Psoas muscle (tissue), 8 donors: ENCODE measurements around the gene DMRT2. TPM values are rescaled to one million over a fixed set of nuclear protein-coding genes. Genes with fewer than 3 reads are reported as not detected.

Source experiments
- ATAC-seq, 4 donors: fragments of 200-7000 bp; cut with Tn5 transposase; one replicate each; pipeline ENCODE4 v1.9.1; 2020; ENCODE audit warnings: moderate library complexity in 3 of 4, mild to moderate bottlenecking in 2 of 4
- DNase-seq, 2 donors: peaks; one replicate each; pipeline ENCODE4 v3.0.0-alpha.2; 2020
- H3K27ac ChIP-seq: fragments of 200-600 bp; one replicate; pipeline ENCODE4 v1.8.0; 2022
- H3K27me3 ChIP-seq, 3 donors: fragments of 200-600 bp in 1 of 3; one replicate each; pipeline versions ENCODE4 v1.6.1 to v1.8.0; 2013 to 2022; ENCODE audit warnings: low read length in 2 of 3, mild to moderate bottlenecking in 2 of 3, moderate library complexity in 1 of 3; ENCODE audit not compliant: insufficient read depth in 3 of 3
- H3K36me3 ChIP-seq, 2 donors: fragments of 200-600 bp in 1 of 2; one replicate each; pipeline versions ENCODE4 v1.6.1 to v1.8.0; 2013 to 2022; ENCODE audit warnings: low read depth in 1 of 2, mild to moderate bottlenecking in 1 of 2, moderate library complexity in 1 of 2; ENCODE audit not compliant: insufficient read depth in 1 of 2
- H3K4me1 ChIP-seq: fragments of 200-600 bp; one replicate; pipeline ENCODE4 v1.8.0; 2022
- H3K4me3 ChIP-seq: fragments of 200-600 bp; one replicate; pipeline ENCODE4 v1.8.0; 2022; ENCODE audit warnings: mild to moderate bottlenecking
- H3K9me3 ChIP-seq: fragments of 200-600 bp; one replicate; pipeline ENCODE4 v1.8.0; 2022
- CTCF ChIP-seq: fragments of 200-600 bp; IDR thresholded peaks from one replicate; pipeline ENCODE4 v1.8.0; 2022; ENCODE audit warnings: antibody characterized with exemption
- WGBS, 3 donors: extraction: QIAGEN DNeasy Blood & Tissue Kit; methylation state at CpG; one replicate each; pipeline versions ENCODE4 v1.1.6 to v1.1.7; 2013; 5-methylcytosine and 5-hydroxymethylcytosine counted together
- intact Hi-C, 2 donors: fragments of 100-400 bp; cut with DNase I; formaldehyde crosslinking; loops; one replicate each; pipeline versions ENCODE4 v1.11.0 to v1.14.2; 2022
- polyA plus RNA-seq, 3 donors: library from polyadenylated mRNA; stranded (reverse); fragments of 200-250 nt; gene quantifications; one replicate each; pipeline ENCODE4 v1.2.3, GENCODE V29; 2013
- total RNA-seq, 4 donors: library from RNA; stranded (reverse); fragmentation: NEBNext Ultra II Directional in 2 of 4; extraction: Animal tissue kit (Norgen Biotek cat#: 25700) in 2 of 4; gene quantifications; one replicate each; pipeline versions ENCODE4 v1.2.1 to v1.2.4, GENCODE V29; 2021 to 2023
- donor health status: healthy with polysubstance abuse.
- donor health status: DM: no; HTN: no; CAD: no; lungs with moderate emphysema.
- donor health status: Bipolar disorder and iron deficiency.
- donor health status: healthy.
- donor health status: DM: yes; HTN: yes; CAD: no.
- donor health status: DM: no; HTN: no; CAD: no.
- donor health status: DM: no; HTN: no; CAD: no.
- donor health status: DM: yes; HTN: yes; CAD: no.

DMRT2 gene
- total and polyA plus RNA-seq, 7 donors = 0.43 to 6.8 (median 1.9) TPM

GRCh38 chr9:1028501-1029190 lies 21.5 kb upstream of the DMRT2 start:
- Histone ChIP-seq H3K27ac (no peak overlapping the region), H3K27me3 (peaks cover 0 to 14% (median 0%) of the 10 kb centered on the region in 3 donors), H3K4me3 (no peak overlapping the region), H3K9me3 (no peaks in the 10 kb centered on the region), H3K4me1 (no peaks in the 10 kb centered on the region), H3K36me3 (no peaks in the 10 kb centered on the region)
- ATAC-seq = no peak
- no peak for TF ChIP-seq CTCF
- no peak for DNase-seq
- WGBS, 3 donors = 59 to 70% (median 66%) methylated on average over 8 of the region's 8 CpGs
- intact Hi-C loops = no loop called here

- H3K27me3 ChIP-seq = peaks cover 0 to 14% (median 3%) of the 10 kb centered on the region in 3 donors
- TF ChIP-seq CTCF = no peak
- 29 to 47% (median 32%) methylated on average over 14 of the region's 14 CpGs for WGBS, 3 donors
- DNase-seq (no peak), ATAC-seq (no peak)
- H3K9me3 ChIP-seq = no peaks in the 10 kb centered on the region
- no peaks in the 10 kb centered on the region for H3K36me3 ChIP-seq
- H3K4me3 ChIP-seq = no peak overlapping the region
- H3K27ac ChIP-seq = no peak overlapping the region
- no peaks in the 10 kb centered on the region for H3K4me1 ChIP-seq
- intact Hi-C loops = no loop called here
Observed at GRCh38 chr9:1031951-1032601, 18.1 kb upstream of the DMRT2 start.

GRCh38 chr9:1034271-1034670 lies 15.9 kb upstream of the DMRT2 start:
- H3K36me3 ChIP-seq = no peaks in the 10 kb centered on the region
- TF ChIP-seq CTCF = no peak
- WGBS, 3 donors = 54 to 65% (median 63%) methylated on average over 3 of the region's 3 CpGs
- ATAC-seq (no peak), DNase-seq (no peak)
- no peaks in the 10 kb centered on the region for H3K4me1 ChIP-seq
- no peak overlapping the region for H3K4me3 ChIP-seq
- H3K9me3 ChIP-seq = no peaks in the 10 kb centered on the region
- peaks cover 0 to 19% (median 3%) of the 10 kb centered on the region in 3 donors for H3K27me3 ChIP-seq
- intact Hi-C loops = no loop called here
- no peak overlapping the region for H3K27ac ChIP-seq

- WGBS, 3 donors = 62 to 79% (median 75%) methylated on average over 4 of the region's 4 CpGs
Observed at GRCh38 chr9:1039589-1039988, 10.6 kb upstream of the DMRT2 start.

More at GRCh38 chr9:1039589-1039988, 10.6 kb upstream of the DMRT2 start:
- ATAC-seq (no peak), DNase-seq (no peak)
- Histone ChIP-seq H3K4me3 (no peak overlapping the region), H3K9me3 (no peaks in the 10 kb centered on the region), H3K4me1 (peaks cover 4% of the 10 kb centered on the region), H3K27me3 (peaks cover 4 to 59% (median 8%) of the 10 kb centered on the region in 3 donors), H3K36me3 (no peaks in the 10 kb centered on the region), H3K27ac (no peak overlapping the region)
- intact Hi-C loops = no loop called here
- TF ChIP-seq CTCF = no peak
